Endometrial microvascular endothelial cells (primary cell): ENCODE measurements around the gene AGR3. TPM values are rescaled to one million over a fixed set of nuclear protein-coding genes. Genes with fewer than 3 reads are reported as not detected.
"Not testable (repeated sequence)": the region's sequence is repeated elsewhere in the genome, so short reads cannot be mapped to it uniquely, and the experiment has no call there.

Experiments
- in situ Hi-C: cut with HindIII; loops from 2 replicates; pipeline ENCODE4 v1.10.0; 2017; ENCODE audit warnings: low sequenced_read_pairs, low pct_unique_long_range_greater_than_20kb; ENCODE audit errors: inconsistent ontology term
- total RNA-seq: library from RNA; depleted of rRNA; stranded (reverse); fragments of >200 nt; gene quantifications from one replicate; pipeline ENCODE4 v1.2.3, GENCODE V29; 2015; ENCODE audit errors: inconsistent ontology term

The AGR3 gene
- total RNA-seq, 1 donor from 2014 or later: not detected

- in situ Hi-C loops: no loop called here
Observed at GRCh38 chr7:16900209-16900768, 18.5 kb upstream of the AGR3 start.

GRCh38 chr7:16891874-16892643, 10.3 kb upstream of the AGR3 start:
- in situ Hi-C loops: no loop called here

GRCh38 chr7:16891338-16891737, 9.6 kb upstream of the AGR3 start:
- in situ Hi-C loops: no loop called here

- in situ Hi-C loops: no loop called here
Observed at GRCh38 chr7:16889851-16890415, 8.2 kb upstream of the AGR3 start.

- in situ Hi-C loops: no loop called here
Observed at GRCh38 chr7:16889305-16889704, 7.5 kb upstream of the AGR3 start.

GRCh38 chr7:16883918-16884317, 2.1 kb upstream of the AGR3 start:
- in situ Hi-C loops: no loop called here

GRCh38 chr7:16880554-16880953, 1.2 kb downstream of the AGR3 start:
- in situ Hi-C loops: no loop called here

GRCh38 chr7:16879181-16879580, 2.6 kb downstream of the AGR3 start:
- in situ Hi-C loops: no loop called here

- in situ Hi-C loops: no loop called here
Observed at GRCh38 chr7:16875861-16876260, 5.9 kb downstream of the AGR3 start.

- in situ Hi-C loops: no loop called here
Observed at GRCh38 chr7:16874066-16874465, 7.7 kb downstream of the AGR3 start.

GRCh38 chr7:16867328-16867727, 14.5 kb downstream of the AGR3 start:
- in situ Hi-C loops: no loop called here

- in situ Hi-C loops: not testable (repeated sequence)
Observed at GRCh38 chr7:16853189-16853588, 28.6 kb downstream of the AGR3 start.

GRCh38 chr7:16851829-16852228, 30.0 kb downstream of the AGR3 start:
- in situ Hi-C loops: no loop called here

- in situ Hi-C loops: no loop called here
Observed at GRCh38 chr7:16850614-16851466, 30.9 kb downstream of the AGR3 start.

GRCh38 chr7:16849296-16850148, 32.3 kb downstream of the AGR3 start:
- in situ Hi-C loops: no loop called here

- in situ Hi-C loops: no loop called here
Observed at GRCh38 chr7:16847381-16847860, 34.4 kb downstream of the AGR3 start.

- in situ Hi-C loops: no loop called here
Observed at GRCh38 chr7:16846601-16847165, 35.1 kb downstream of the AGR3 start.

GRCh38 chr7:16845746-16846145, 36.0 kb downstream of the AGR3 start:
- in situ Hi-C loops: no loop called here
